HG02763 (cell line): Measurements from ENCODE around the gene SPOP.
"Not testable (repeated sequence)": the region's sequence is repeated elsewhere in the genome, so short reads cannot be mapped to it uniquely, and the experiment has no call there.

Source experiments
- ATAC-seq: cut with Tn5 transposase; IDR thresholded peaks from one replicate; pipeline ENCODE4 v1.9.1; 2021; ENCODE audit warnings: mild to moderate bottlenecking, moderate library complexity; ENCODE audit not compliant: unreplicated experiment

SPOP gene

GRCh38 chr17:49659661-49660382, 18.1 kb downstream of the SPOP start:
- no peak for ATAC-seq

- ATAC-seq: no peak
Observed at GRCh38 chr17:49656247-49656646, 21.6 kb downstream of the SPOP start.

GRCh38 chr17:49647256-49647585, 30.7 kb downstream of the SPOP start:
- no peak for ATAC-seq

GRCh38 chr17:49646391-49647255, 31.3 kb downstream of the SPOP start:
- no peak for ATAC-seq

GRCh38 chr17:49646056-49646390, 31.9 kb downstream of the SPOP start:
- not testable (repeated sequence) for ATAC-seq

- no peak for ATAC-seq
Observed at GRCh38 chr17:49645654-49646053, 32.2 kb downstream of the SPOP start.

GRCh38 chr17:49640556-49640955, 37.3 kb downstream of the SPOP start:
- no peak for ATAC-seq

- no peak for ATAC-seq
Observed at GRCh38 chr17:49638818-49639217, 39.1 kb downstream of the SPOP start.

- ATAC-seq: no peak
Observed at GRCh38 chr17:49637739-49638138, 40.2 kb downstream of the SPOP start.

GRCh38 chr17:49637050-49637449, 40.8 kb downstream of the SPOP start:
- no peak for ATAC-seq

GRCh38 chr17:49635121-49635520, 42.8 kb downstream of the SPOP start:
- ATAC-seq: no peak

- no peak for ATAC-seq
Observed at GRCh38 chr17:49634485-49634860, 43.4 kb downstream of the SPOP start.

GRCh38 chr17:49633762-49634484, 44.0 kb downstream of the SPOP start:
- ATAC-seq: no peak

GRCh38 chr17:49633250-49633649, 44.6 kb downstream of the SPOP start:
- ATAC-seq: no peak

- ATAC-seq: no peak
Observed at GRCh38 chr17:49632201-49632600, 45.7 kb downstream of the SPOP start.

GRCh38 chr17:49631496-49631895, 46.4 kb downstream of the SPOP start:
- ATAC-seq: no peak

- no peak for ATAC-seq
Observed at GRCh38 chr17:49630113-49630900, 47.6 kb downstream of the SPOP start.

GRCh38 chr17:49629447-49629846, 48.5 kb downstream of the SPOP start:
- no peak for ATAC-seq

- no peak for ATAC-seq
Observed at GRCh38 chr17:49624896-49625295, 53.0 kb downstream of the SPOP start.

- no peak for ATAC-seq
Observed at GRCh38 chr17:49621946-49622529, 55.9 kb downstream of the SPOP start.

GRCh38 chr17:49621420-49621819, 56.5 kb downstream of the SPOP start:
- ATAC-seq: no peak
